Subcutaneous abdominal adipose tissue (tissue), 5 donors: Measurements from ENCODE around the gene GALNT9.
"Not testable (repeated sequence)": the region's sequence is repeated elsewhere in the genome, so short reads cannot be mapped to it uniquely, and the experiment has no call there.

ENCODE experiments used
- H3K27ac ChIP-seq: one replicate; pipeline ENCODE4 v1.7.0; 2013; ENCODE audit warnings: low read depth, mild to moderate bottlenecking, inconsistent platforms, low read length, moderate library complexity
- H3K27me3 ChIP-seq, 5 donors: one replicate each; pipeline ENCODE4 v1.7.0; 2013; ENCODE audit warnings: low read length in 5 of 5, inconsistent platforms in 1 of 5; ENCODE audit not compliant: control insufficient read depth in 5 of 5, insufficient read depth in 4 of 5
- H3K36me3 ChIP-seq, 5 donors: one replicate each; pipeline ENCODE4 v1.7.0; 2013; ENCODE audit warnings: low read length in 5 of 5; ENCODE audit not compliant: control insufficient read depth in 5 of 5, insufficient read depth in 5 of 5
- H3K4me1 ChIP-seq, 5 donors: one replicate each; pipeline ENCODE4 v1.7.0; 2013; ENCODE audit warnings: low read length in 5 of 5, mild to moderate bottlenecking in 3 of 5, moderate library complexity in 1 of 5; ENCODE audit not compliant: control insufficient read depth in 5 of 5, insufficient read depth in 5 of 5
- H3K4me3 ChIP-seq, 5 donors: one replicate each; pipeline ENCODE4 v1.7.0; 2013; ENCODE audit warnings: low read length in 5 of 5, low read depth in 1 of 5
- H3K9ac ChIP-seq, 5 donors: one replicate each; pipeline ENCODE4 v1.7.0; 2013; ENCODE audit warnings: low read length in 5 of 5, mild to moderate bottlenecking in 4 of 5, moderate library complexity in 3 of 5
- H3K9me3 ChIP-seq, 5 donors: one replicate each; pipeline ENCODE4 v1.7.0; 2013; ENCODE audit warnings: low read length in 5 of 5; ENCODE audit not compliant: control insufficient read depth in 5 of 5
- donor health status: healthy.
- donor health status: healthy.
- donor health status: healthy.
- donor health status: healthy.
- donor health status: healthy.

The GALNT9 gene

GRCh38 chr12:132358241-132359225, 29.1 kb upstream of the GALNT9 start:
- H3K9ac ChIP-seq, H3K36me3 ChIP-seq, H3K4me1 ChIP-seq, H3K4me3 ChIP-seq, H3K9me3 ChIP-seq, H3K27ac ChIP-seq: not testable (repeated sequence)
- H3K27me3 ChIP-seq, result peaks cover 22 to 37% (median 35%) of the 10 kb centered on the region in 5 donors

- H3K4me1 ChIP-seq, result no peaks in the 10 kb centered on the region
- H3K9ac ChIP-seq, result no peak overlapping the region
- no peak overlapping the region for H3K4me3 ChIP-seq
- no peak overlapping the region for H3K27ac ChIP-seq
- H3K36me3 ChIP-seq, result no peaks in the 10 kb centered on the region
- peaks cover 0 to 2% (median 0%) of the 10 kb centered on the region in 5 donors for H3K9me3 ChIP-seq
- H3K27me3 ChIP-seq, result peaks cover 25 to 44% (median 38%) of the 10 kb centered on the region in 5 donors
These were observed 28.3 kb upstream of the GALNT9 start for GRCh38 chr12:132357623-132358186.

GRCh38 chr12:132356691-132357622, 27.6 kb upstream of the GALNT9 start:
- no peaks in the 10 kb centered on the region for H3K36me3 ChIP-seq
- no peak overlapping the region for H3K9ac ChIP-seq
- no peaks in the 10 kb centered on the region for H3K4me1 ChIP-seq
- H3K27me3 ChIP-seq, result peaks cover 25 to 49% (median 41%) of the 10 kb centered on the region in 5 donors
- no peak overlapping the region for H3K4me3 ChIP-seq
- peaks cover 0 to 4% (median 0%) of the 10 kb centered on the region in 5 donors for H3K9me3 ChIP-seq
- H3K27ac ChIP-seq, result no peak overlapping the region

- H3K4me3 ChIP-seq, result no peak overlapping the region
- H3K27ac ChIP-seq, result no peak overlapping the region
- H3K9ac ChIP-seq, result no peak overlapping the region
- H3K27me3 ChIP-seq, result peaks cover 27 to 56% (median 46%) of the 10 kb centered on the region in 5 donors
- no peaks in the 10 kb centered on the region for H3K36me3 ChIP-seq
- H3K4me1 ChIP-seq, result no peaks in the 10 kb centered on the region
- peaks cover 0 to 4% (median 0%) of the 10 kb centered on the region in 5 donors for H3K9me3 ChIP-seq
These were observed 26.6 kb upstream of the GALNT9 start for GRCh38 chr12:132355742-132356681.

GRCh38 chr12:132354982-132355680, 25.7 kb upstream of the GALNT9 start:
- H3K9ac ChIP-seq, result no peak overlapping the region
- H3K4me3 ChIP-seq, result no peak overlapping the region
- no peak overlapping the region for H3K27ac ChIP-seq
- peaks cover 28 to 59% (median 46%) of the 10 kb centered on the region in 5 donors for H3K27me3 ChIP-seq
- peaks cover 0 to 4% (median 0%) of the 10 kb centered on the region in 5 donors for H3K9me3 ChIP-seq
- no peaks in the 10 kb centered on the region for H3K36me3 ChIP-seq
- no peaks in the 10 kb centered on the region for H3K4me1 ChIP-seq

- Histone ChIP-seq H3K4me3 (no peak overlapping the region), H3K9ac (no peak overlapping the region), H3K9me3 (peaks cover 0 to 4% (median 0%) of the 10 kb centered on the region in 5 donors), H3K27me3 (peaks cover 28 to 59% (median 46%) of the 10 kb centered on the region in 5 donors), H3K36me3 (no peaks in the 10 kb centered on the region), H3K27ac (no peak overlapping the region), H3K4me1 (no peaks in the 10 kb centered on the region)
These were observed 25.0 kb upstream of the GALNT9 start for GRCh38 chr12:132354211-132354981.

GRCh38 chr12:132353811-132354210, 24.4 kb upstream of the GALNT9 start:
- Histone ChIP-seq H3K36me3 (no peaks in the 10 kb centered on the region), H3K4me1 (no peaks in the 10 kb centered on the region), H3K9ac (no peak overlapping the region), H3K9me3 (peaks cover 0 to 4% (median 0%) of the 10 kb centered on the region in 5 donors), H3K27ac (no peak overlapping the region), H3K4me3 (no peak overlapping the region), H3K27me3 (peaks cover 28 to 59% (median 46%) of the 10 kb centered on the region in 5 donors)
